ENCODE measurements around the gene SNX9. TPM values are rescaled to one million over a fixed set of nuclear protein-coding genes. Genes with fewer than 3 reads are reported as not detected.
"Not testable (repeated sequence)": the region's sequence is repeated elsewhere in the genome, so short reads cannot be mapped to it uniquely, and the experiment has no call there.

SNX9 gene
- total and polyA plus RNA-seq, 3 donors from 2014 or later = 26.0 to 32.6 (median 30.1) TPM

DNA sequence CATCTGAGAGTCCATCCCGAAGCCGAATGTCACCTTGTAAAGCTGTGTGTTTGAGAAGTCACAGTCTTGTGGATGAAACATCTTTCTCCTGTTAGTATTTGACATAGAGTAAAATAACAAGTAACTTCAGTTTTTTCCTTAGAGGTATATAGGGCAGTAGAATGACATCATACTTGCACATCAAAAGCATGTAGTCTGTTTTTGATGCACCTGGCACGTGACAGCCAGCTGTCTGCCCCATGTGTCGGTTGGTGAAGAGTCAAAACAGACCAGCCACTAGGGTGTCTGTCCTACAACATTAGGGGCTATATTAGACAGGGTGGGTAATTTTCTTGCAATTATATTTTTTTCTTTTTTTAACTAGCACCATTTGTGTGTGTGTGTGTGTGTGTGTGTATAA lies 70.2 kb downstream of the SNX9 start:
- no peaks in the 10 kb centered on the region for H3K36me3 ChIP-seq (ENCODE audit: low read depth, missing control alignments)
- TF ChIP-seq POLR2A (IDR thresholded peaks at IDR 0.05) = no peak
- no peak overlapping the region for H3K4me3 ChIP-seq
- no peak overlapping the region for H3K27ac ChIP-seq
- no peaks in the 10 kb centered on the region for H3K27me3 ChIP-seq
- intact Hi-C loops (cut with DNase I; ENCODE audit: low total_unique reads) = no loop called here
- no peak for DNase-seq
- H3K4me1 ChIP-seq = no peaks in the 10 kb centered on the region
- H3K9me3 ChIP-seq = no peaks in the 10 kb centered on the region
- 94 to 96% methylated on average over 4 of the region's 4 CpGs for WGBS, 2 donors

DNA sequence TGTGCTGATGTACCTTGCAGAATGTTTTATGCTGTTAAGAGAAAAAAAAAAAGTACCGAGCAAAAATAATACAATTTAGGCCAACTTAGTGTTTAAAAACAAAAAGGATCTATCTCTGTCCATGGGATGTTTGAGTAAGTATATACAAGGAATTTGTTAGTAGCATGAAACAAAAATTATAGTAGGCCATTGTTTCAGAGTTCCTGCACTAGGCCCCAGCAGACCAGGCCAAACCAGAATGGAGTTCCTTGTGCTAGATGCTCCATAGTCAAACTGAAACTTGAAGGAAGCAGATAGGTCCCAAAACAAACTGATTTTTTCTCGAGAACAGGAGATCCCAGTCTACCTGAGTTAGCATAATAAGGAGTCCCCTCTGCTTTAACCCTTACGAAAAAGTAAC lies 72.5 kb downstream of the SNX9 start:
- intact Hi-C loops (cut with DNase I; ENCODE audit: low total_unique reads) = no loop called here

DNA sequence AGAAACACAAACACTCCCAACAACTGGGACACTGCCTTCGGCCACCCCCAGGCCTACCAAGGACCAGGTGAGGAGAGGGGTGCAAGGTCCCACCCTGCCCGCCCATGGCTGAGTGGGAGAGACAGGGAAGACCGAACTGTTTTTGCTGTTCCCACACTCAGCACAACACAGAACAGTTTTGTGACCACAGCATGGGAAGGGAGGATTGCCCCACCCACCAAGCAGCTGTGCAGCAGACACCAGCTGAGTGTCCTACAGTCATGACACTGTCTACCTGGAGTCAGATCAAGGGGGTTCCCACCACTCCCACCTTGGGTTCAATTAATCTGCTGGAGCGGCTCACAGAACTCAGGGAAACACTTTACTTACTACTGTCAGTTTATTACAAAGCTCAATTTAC lies 73.9 kb downstream of the SNX9 start:
- WGBS, 2 donors = 92% methylated on average over 4 of the region's 4 CpGs
- no peak for DNase-seq
- Histone ChIP-seq H3K9me3 (no peaks in the 10 kb centered on the region), H3K36me3 (ENCODE audit: low read depth, missing control alignments) (no peaks in the 10 kb centered on the region), H3K4me1 (no peaks in the 10 kb centered on the region), H3K27ac (no peak overlapping the region), H3K4me3 (no peak overlapping the region), H3K27me3 (no peaks in the 10 kb centered on the region)
- intact Hi-C loops (cut with DNase I; ENCODE audit: low total_unique reads) = no loop called here
- no peak for TF ChIP-seq POLR2A (IDR thresholded peaks at IDR 0.05)
- no peak for TF ChIP-seq CTCF (IDR thresholded peaks at IDR 0.05)

More for the DNA sequence above, 72.5 kb downstream of the SNX9 start:
- no peaks in the 10 kb centered on the region for H3K9me3 ChIP-seq
- H3K4me3 ChIP-seq = no peak overlapping the region
- H3K4me1 ChIP-seq = no peaks in the 10 kb centered on the region
- no peaks in the 10 kb centered on the region for H3K36me3 ChIP-seq (ENCODE audit: low read depth, missing control alignments)
- no peak for TF ChIP-seq POLR2A (IDR thresholded peaks at IDR 0.05)
- no peak for TF ChIP-seq CTCF (IDR thresholded peaks at IDR 0.05)
- no peak overlapping the region for H3K27ac ChIP-seq
- H3K27me3 ChIP-seq = no peaks in the 10 kb centered on the region
- WGBS, 2 donors = 90 to 91% methylated on average over 3 of the region's 3 CpGs
- DNase-seq = no peak

GRCh38 chr6:157898169-157898568 lies 75.1 kb downstream of the SNX9 start:
- 73 to 85% methylated on average over 7 of the region's 7 CpGs for WGBS, 2 donors
- Histone ChIP-seq H3K4me3 (no peak overlapping the region), H3K4me1 (no peaks in the 10 kb centered on the region), H3K9me3 (no peaks in the 10 kb centered on the region), H3K36me3 (ENCODE audit: low read depth, missing control alignments) (no peaks in the 10 kb centered on the region), H3K27ac (no peak overlapping the region), H3K27me3 (no peaks in the 10 kb centered on the region)
- DNase-seq = no peak
- intact Hi-C loops (cut with DNase I; ENCODE audit: low total_unique reads) = no loop called here
- TF ChIP-seq POLR2A (IDR thresholded peaks at IDR 0.05) (no peak), CTCF (IDR thresholded peaks at IDR 0.05) (no peak)

DNA sequence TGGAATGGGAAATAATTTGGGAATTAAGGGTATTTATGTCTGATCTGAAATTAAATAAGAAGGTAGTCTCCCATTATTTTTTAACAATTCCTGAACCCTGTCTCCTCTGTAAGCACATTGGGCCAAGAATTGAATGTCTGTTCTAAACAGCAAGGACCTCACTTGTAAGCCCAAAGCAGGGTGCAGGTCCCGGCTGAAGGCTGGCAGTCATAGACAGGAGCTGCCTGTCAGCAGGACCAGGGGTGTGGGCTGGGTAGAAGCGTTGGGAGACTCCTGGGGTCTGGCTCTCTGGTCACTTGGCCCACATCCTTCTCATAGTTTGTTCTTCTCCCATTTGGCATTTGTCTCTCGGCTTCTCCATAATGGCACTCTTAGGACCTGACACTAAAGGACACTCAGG lies 75.6 kb downstream of the SNX9 start:
- DNase-seq = no peak
- WGBS, 2 donors = 73 to 89% methylated on average over 3 of the region's 3 CpGs
- intact Hi-C loops (cut with DNase I; ENCODE audit: low total_unique reads) = no loop called here

GRCh38 chr6:157900262-157900661 lies 77.2 kb downstream of the SNX9 start:
- H3K36me3 ChIP-seq (ENCODE audit: low read depth, missing control alignments); H3K27me3 ChIP-seq; intact Hi-C loops (cut with DNase I; ENCODE audit: low total_unique reads); H3K4me1 ChIP-seq; H3K4me3 ChIP-seq; DNase-seq; H3K27ac ChIP-seq; H3K9me3 ChIP-seq: not testable (repeated sequence)
- 85 to 94% methylated on average over 11 of the region's 11 CpGs for WGBS, 2 donors

More for the DNA sequence above, 75.6 kb downstream of the SNX9 start:
- no peak overlapping the region for H3K27ac ChIP-seq
- H3K4me1 ChIP-seq = no peaks in the 10 kb centered on the region
- H3K27me3 ChIP-seq = no peaks in the 10 kb centered on the region
- no peaks in the 10 kb centered on the region for H3K36me3 ChIP-seq (ENCODE audit: low read depth, missing control alignments)
- no peaks in the 10 kb centered on the region for H3K9me3 ChIP-seq
- no peak overlapping the region for H3K4me3 ChIP-seq
- no peak for TF ChIP-seq POLR2A (IDR thresholded peaks at IDR 0.05)
- no peak for TF ChIP-seq CTCF (IDR thresholded peaks at IDR 0.05)

DNA sequence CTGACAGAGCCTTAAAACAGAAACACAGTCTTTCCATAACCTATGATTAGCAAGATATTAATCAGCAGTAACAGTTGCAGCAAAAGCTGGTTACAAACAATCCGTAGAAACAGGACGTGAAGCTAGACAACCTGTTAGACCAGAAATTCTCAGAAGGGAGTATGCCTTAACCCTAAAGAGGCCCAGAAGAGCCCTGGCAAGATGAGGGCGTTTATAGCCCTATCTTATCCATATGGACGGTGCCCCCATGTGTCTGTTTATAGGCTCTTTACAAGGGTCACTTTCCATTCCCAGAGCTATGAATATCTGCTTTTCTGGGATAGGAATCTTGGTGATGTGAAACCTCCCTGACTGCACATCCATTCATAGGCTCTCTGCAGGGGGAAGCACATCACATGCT lies 77.7 kb downstream of the SNX9 start:
- intact Hi-C loops (cut with DNase I; ENCODE audit: low total_unique reads); H3K9me3 ChIP-seq; DNase-seq; H3K36me3 ChIP-seq (ENCODE audit: low read depth, missing control alignments); H3K27me3 ChIP-seq; H3K27ac ChIP-seq; H3K4me3 ChIP-seq; H3K4me1 ChIP-seq: not testable (repeated sequence)
- WGBS, 2 donors = 65 to 68% methylated on average over 4 of the region's 4 CpGs
